Measurements from ENCODE around the gene DPP10. TPM values are rescaled to one million over a fixed set of nuclear protein-coding genes. Genes with fewer than 3 reads are reported as not detected.
"Not testable (repeated sequence)": the region's sequence is repeated elsewhere in the genome, so short reads cannot be mapped to it uniquely, and the experiment has no call there.

Gene DPP10
- total and polyA plus RNA-seq, 3 experiments from 2014 or later = not detected

- POLR2A ChIA-PET = no interaction called here
- H3K27ac Mint-ChIP-seq = no peak overlapping the region
- no peak for DNase-seq
- Histone ChIP-seq H3K36me3 (ENCODE audit: insufficient read depth, low read length) (no peaks in the 10 kb centered on the region), H3K4me3 (ENCODE audit: low read length) (no peak overlapping the region), H3K4me1 (ENCODE audit: insufficient read depth, low read length) (no peaks in the 10 kb centered on the region), H3K27me3 (ENCODE audit: insufficient read depth, low read length, poor library complexity, severe bottlenecking) (no peaks in the 10 kb centered on the region), H3K27ac (ENCODE audit: low read depth, low read length) (no peak overlapping the region), H3K9me3 (ENCODE audit: low read length) (no peaks in the 10 kb centered on the region)
- H3K4me3 Mint-ChIP-seq = no peak overlapping the region
- peaks cover 0 to 4% (median 2%) of the 10 kb centered on the region in 5 donors for H3K9me3 Mint-ChIP-seq
- H3K27me3 Mint-ChIP-seq = no peaks in the 10 kb centered on the region
- H3K36me3 Mint-ChIP-seq = no peaks in the 10 kb centered on the region
- H3K4me1 Mint-ChIP-seq = no peaks in the 10 kb centered on the region
- CTCF ChIA-PET = no interaction called here
Observed at GRCh38 chr2:114717049-114717448, 274.6 kb downstream of the DPP10 start.

- H3K4me3 Mint-ChIP-seq = no peak overlapping the region
- H3K4me3 ChIP-seq (ENCODE audit: low read length) = no peak overlapping the region
- CTCF ChIA-PET = no interaction called here
- DNase-seq = no peak
- no peaks in the 10 kb centered on the region for H3K36me3 Mint-ChIP-seq
- no peaks in the 10 kb centered on the region for H3K9me3 ChIP-seq (ENCODE audit: low read length)
- H3K27me3 ChIP-seq (ENCODE audit: insufficient read depth, low read length, poor library complexity, severe bottlenecking) = no peaks in the 10 kb centered on the region
- no peak overlapping the region for H3K27ac ChIP-seq (ENCODE audit: low read depth, low read length)
- no peaks in the 10 kb centered on the region for H3K36me3 ChIP-seq (ENCODE audit: insufficient read depth, low read length)
- H3K27me3 Mint-ChIP-seq = no peaks in the 10 kb centered on the region
- H3K4me1 ChIP-seq (ENCODE audit: insufficient read depth, low read length) = no peaks in the 10 kb centered on the region
- H3K4me1 Mint-ChIP-seq = no peaks in the 10 kb centered on the region
- POLR2A ChIA-PET = no interaction called here
- H3K27ac Mint-ChIP-seq = no peak overlapping the region
- peaks cover 0 to 3% (median 2%) of the 10 kb centered on the region in 5 donors for H3K9me3 Mint-ChIP-seq
Observed at GRCh38 chr2:114724454-114724853, 282.0 kb downstream of the DPP10 start.

GRCh38 chr2:114727012-114727411 lies 284.6 kb downstream of the DPP10 start:
- Histone ChIP-seq H3K27ac (ENCODE audit: low read depth, low read length) (no peak overlapping the region), H3K27me3 (ENCODE audit: insufficient read depth, low read length, poor library complexity, severe bottlenecking) (no peaks in the 10 kb centered on the region), H3K9me3 (ENCODE audit: low read length) (no peaks in the 10 kb centered on the region), H3K4me1 (ENCODE audit: insufficient read depth, low read length) (no peaks in the 10 kb centered on the region), H3K36me3 (ENCODE audit: insufficient read depth, low read length) (no peaks in the 10 kb centered on the region), H3K4me3 (ENCODE audit: low read length) (no peak overlapping the region)
- no peak for DNase-seq
- Mint-ChIP-seq H3K9me3 (peaks cover 0 to 5% (median 2%) of the 10 kb centered on the region in 5 donors), H3K27ac (no peak overlapping the region), H3K4me1 (no peaks in the 10 kb centered on the region), H3K4me3 (no peak overlapping the region), H3K36me3 (no peaks in the 10 kb centered on the region), H3K27me3 (no peaks in the 10 kb centered on the region)
- CTCF ChIA-PET = no interaction called here
- POLR2A ChIA-PET = no interaction called here

DNA sequence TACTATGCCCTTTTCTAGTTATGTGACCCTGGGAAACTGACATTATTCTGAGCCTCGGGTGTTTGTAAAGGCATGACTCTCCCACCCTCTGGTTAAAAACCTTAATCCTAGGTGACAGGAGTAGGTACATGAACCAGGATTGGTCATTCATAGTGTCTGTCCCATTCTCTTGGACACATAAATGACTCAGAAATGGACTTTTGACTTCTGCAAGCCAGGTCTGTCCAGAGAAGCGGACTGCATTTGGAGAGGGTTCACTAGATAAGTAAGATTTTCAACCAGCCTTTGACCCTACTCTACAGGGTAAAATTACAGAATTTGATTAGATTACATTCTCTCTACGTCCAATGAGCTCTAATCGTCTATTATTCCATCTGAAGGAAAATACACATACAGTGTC lies 285.9 kb downstream of the DPP10 start:
- Histone ChIP-seq H3K4me3 (ENCODE audit: low read length) (no peak overlapping the region), H3K9me3 (ENCODE audit: low read length) (no peaks in the 10 kb centered on the region), H3K36me3 (ENCODE audit: insufficient read depth, low read length) (no peaks in the 10 kb centered on the region), H3K27ac (ENCODE audit: low read depth, low read length) (no peak overlapping the region), H3K27me3 (ENCODE audit: insufficient read depth, low read length, poor library complexity, severe bottlenecking) (no peaks in the 10 kb centered on the region), H3K4me1 (ENCODE audit: insufficient read depth, low read length) (no peaks in the 10 kb centered on the region)
- Mint-ChIP-seq H3K36me3 (no peaks in the 10 kb centered on the region), H3K9me3 (peaks cover 0 to 5% (median 2%) of the 10 kb centered on the region in 5 donors), H3K27me3 (no peaks in the 10 kb centered on the region), H3K4me3 (no peak overlapping the region), H3K4me1 (no peaks in the 10 kb centered on the region), H3K27ac (no peak overlapping the region)
- ChIA-PET CTCF (no interaction called here), POLR2A (no interaction called here)
- DNase-seq = no peak

- Histone ChIP-seq H3K27ac (ENCODE audit: low read depth, low read length) (no peak overlapping the region), H3K9me3 (ENCODE audit: low read length) (no peaks in the 10 kb centered on the region), H3K4me1 (ENCODE audit: insufficient read depth, low read length) (no peaks in the 10 kb centered on the region), H3K4me3 (ENCODE audit: low read length) (no peak overlapping the region), H3K36me3 (ENCODE audit: insufficient read depth, low read length) (no peaks in the 10 kb centered on the region), H3K27me3 (ENCODE audit: insufficient read depth, low read length, poor library complexity, severe bottlenecking) (no peaks in the 10 kb centered on the region)
- Mint-ChIP-seq H3K36me3 (no peaks in the 10 kb centered on the region), H3K27ac (no peak overlapping the region), H3K9me3 (peaks cover 0 to 5% (median 2%) of the 10 kb centered on the region in 5 donors), H3K4me3 (no peak overlapping the region), H3K4me1 (no peaks in the 10 kb centered on the region), H3K27me3 (no peaks in the 10 kb centered on the region)
- no peak for DNase-seq
- POLR2A ChIA-PET = no interaction called here
- CTCF ChIA-PET = no interaction called here
Observed at GRCh38 chr2:114729026-114729425, 286.6 kb downstream of the DPP10 start.

GRCh38 chr2:114735126-114735525 lies 292.7 kb downstream of the DPP10 start:
- Histone ChIP-seq H3K27ac (ENCODE audit: low read depth, low read length) (no peak overlapping the region), H3K9me3 (ENCODE audit: low read length) (no peaks in the 10 kb centered on the region), H3K36me3 (ENCODE audit: insufficient read depth, low read length) (no peaks in the 10 kb centered on the region), H3K4me1 (ENCODE audit: insufficient read depth, low read length) (no peaks in the 10 kb centered on the region), H3K27me3 (ENCODE audit: insufficient read depth, low read length, poor library complexity, severe bottlenecking) (no peaks in the 10 kb centered on the region), H3K4me3 (ENCODE audit: low read length) (no peak overlapping the region)
- Mint-ChIP-seq H3K4me1 (no peaks in the 10 kb centered on the region), H3K36me3 (no peaks in the 10 kb centered on the region), H3K27me3 (peaks cover 0 to 3% of the 10 kb centered on the region in 2 donors), H3K27ac (no peak overlapping the region), H3K9me3 (peaks cover 0 to 9% (median 5%) of the 10 kb centered on the region in 5 donors), H3K4me3 (no peak overlapping the region)
- CTCF ChIA-PET = no interaction called here
- no peak for DNase-seq
- POLR2A ChIA-PET = no interaction called here

GRCh38 chr2:114742245-114742644 lies 299.8 kb downstream of the DPP10 start:
- Mint-ChIP-seq H3K9me3 (peaks cover 0 to 7% (median 2%) of the 10 kb centered on the region in 5 donors), H3K36me3 (no peaks in the 10 kb centered on the region), H3K4me1 (no peaks in the 10 kb centered on the region), H3K27me3 (peaks cover 0 to 3% of the 10 kb centered on the region in 2 donors), H3K27ac (no peak overlapping the region), H3K4me3 (no peak overlapping the region)
- POLR2A ChIA-PET = no interaction called here
- CTCF ChIA-PET = no interaction called here
- H3K4me3 ChIP-seq (ENCODE audit: low read length) = no peak overlapping the region
- H3K27me3 ChIP-seq (ENCODE audit: insufficient read depth, low read length, poor library complexity, severe bottlenecking) = no peaks in the 10 kb centered on the region
- no peaks in the 10 kb centered on the region for H3K4me1 ChIP-seq (ENCODE audit: insufficient read depth, low read length)
- H3K9me3 ChIP-seq (ENCODE audit: low read length) = no peaks in the 10 kb centered on the region
- no peak for DNase-seq
- H3K36me3 ChIP-seq (ENCODE audit: insufficient read depth, low read length) = no peaks in the 10 kb centered on the region
- no peak overlapping the region for H3K27ac ChIP-seq (ENCODE audit: low read depth, low read length)

- Histone ChIP-seq H3K4me1 (ENCODE audit: insufficient read depth, low read length) (no peaks in the 10 kb centered on the region), H3K9me3 (ENCODE audit: low read length) (no peaks in the 10 kb centered on the region), H3K27me3 (ENCODE audit: insufficient read depth, low read length, poor library complexity, severe bottlenecking) (no peaks in the 10 kb centered on the region), H3K36me3 (ENCODE audit: insufficient read depth, low read length) (no peaks in the 10 kb centered on the region), H3K27ac (ENCODE audit: low read depth, low read length) (no peak overlapping the region), H3K4me3 (ENCODE audit: low read length) (no peak overlapping the region)
- Mint-ChIP-seq H3K27ac (no peak overlapping the region), H3K9me3 (peaks cover 0 to 4% (median 2%) of the 10 kb centered on the region in 5 donors), H3K4me3 (no peak overlapping the region), H3K36me3 (no peaks in the 10 kb centered on the region), H3K4me1 (no peaks in the 10 kb centered on the region), H3K27me3 (no peaks in the 10 kb centered on the region)
- CTCF ChIA-PET = no interaction called here
- no peak for DNase-seq
- POLR2A ChIA-PET = no interaction called here
Observed at GRCh38 chr2:114745700-114746099, 303.3 kb downstream of the DPP10 start.

- H3K27ac Mint-ChIP-seq; H3K9me3 Mint-ChIP-seq; POLR2A ChIA-PET; H3K36me3 ChIP-seq (ENCODE audit: insufficient read depth, low read length); DNase-seq; H3K4me1 ChIP-seq (ENCODE audit: insufficient read depth, low read length); H3K36me3 Mint-ChIP-seq; H3K9me3 ChIP-seq (ENCODE audit: low read length); H3K27me3 ChIP-seq (ENCODE audit: insufficient read depth, low read length, poor library complexity, severe bottlenecking); CTCF ChIA-PET; H3K27ac ChIP-seq (ENCODE audit: low read depth, low read length); H3K4me3 ChIP-seq (ENCODE audit: low read length); H3K27me3 Mint-ChIP-seq; H3K4me1 Mint-ChIP-seq; H3K4me3 Mint-ChIP-seq: not testable (repeated sequence)
Observed at GRCh38 chr2:114748175-114748574, 305.7 kb downstream of the DPP10 start.
